K562 (cell line): Measurements from ENCODE around the gene CAGE1.

ENCODE experiments used
- DNMT1 ChIP-seq: fragments of 450-650 bp; IDR thresholded peaks from 2 replicates; pipeline ENCODE4 v1.6.1; 2016; ENCODE audit warnings: antibody characterized with exemption, mild to moderate bottlenecking
- JUND ChIP-seq, 2 experiments: IDR thresholded peaks; 2 replicates in 1 of 2; 3 replicates in 1 of 2; pipeline ENCODE4 v1.6.1; 2011; ENCODE audit warnings: borderline replicate concordance in 2 of 2, low read depth in 2 of 2, low read length in 2 of 2, improper control_type of control experiment in 1 of 2, missing biosample characterization in 1 of 2, missing genetic modification characterization in 1 of 2, missing genetic modification reagents in 1 of 2
- NR3C1 ChIP-seq: sonication (generic); formaldehyde crosslinking; IDR thresholded peaks from 2 replicates; pipeline ENCODE4 v1.8.1; 2022; ENCODE audit warnings: missing genetic modification reagents
- SIN3A ChIP-seq, 2 experiments: fragments of 150-350 bp in 1 of 2; IDR thresholded peaks; 2 replicates each; pipeline ENCODE4 v1.6.1; 2011 to 2016; ENCODE audit warnings: borderline replicate concordance in 2 of 2, low read depth in 2 of 2, low read length in 2 of 2, mild to moderate bottlenecking in 2 of 2, moderate library complexity in 2 of 2; ENCODE audit not compliant: control insufficient read depth in 1 of 2
- SMAD3 ChIP-seq: fragments of 450-650 bp; formaldehyde crosslinking; conservative IDR thresholded peaks from 2 replicates; pipeline ENCODE4 v1.4.0; 2020; ENCODE audit warnings: mild to moderate bottlenecking
- SPI1 ChIP-seq: IDR thresholded peaks from 2 replicates; pipeline ENCODE4 v1.6.1; 2011; ENCODE audit warnings: low read depth, low read length, control low read depth, borderline replicate concordance
- TF ChIP-seq, protein P1 (sequence below): fragments of 450-650 bp; IDR thresholded peaks from 2 replicates; pipeline ENCODE4 v1.6.1; 2016; ENCODE audit warnings: missing biosample characterization, missing genetic modification characterization

DNA sequence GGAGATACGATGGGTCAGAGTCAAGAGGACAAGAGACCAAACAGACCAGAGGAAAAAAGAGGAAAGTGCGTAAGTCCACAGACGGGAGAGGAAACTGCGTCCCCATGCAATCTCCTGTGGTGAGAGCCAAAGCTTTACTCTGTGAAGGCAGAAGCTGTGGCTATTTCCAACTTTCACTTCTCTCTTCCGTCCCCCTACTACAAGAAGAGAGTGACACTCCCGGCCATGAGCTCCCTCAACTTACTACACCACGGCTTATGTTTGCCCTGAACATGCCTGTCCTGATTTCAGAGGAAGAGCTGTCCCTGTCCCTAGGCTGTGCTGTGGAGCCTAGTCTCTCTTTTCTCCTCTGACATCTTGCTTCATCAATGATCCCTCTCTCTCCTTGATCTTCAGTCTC lies 65.0 kb downstream of the CAGE1 start:
- TF ChIP-seq SPI1 (no peak), JUND (IDR thresholded peaks at IDR 0.05; ENCODE audit: borderline replicate concordance, low read depth, low read length) (no peak), JUND (tag; IDR thresholded peaks at IDR 0.05; ENCODE audit: borderline replicate concordance, low read depth, low read length) (no peak), NR3C1 (CRISPR knock-in tag) (no peak), SIN3A (IDR thresholded peaks at IDR 0.05; ENCODE audit: borderline replicate concordance in 2 of 2, control insufficient read depth in 1 of 2, low read depth in 2 of 2, low read length in 2 of 2) (no peak), SMAD3 (CRISPR knock-in tag) (no peak), DNMT1 (no peak)
- TF ChIP-seq, protein P1, sequence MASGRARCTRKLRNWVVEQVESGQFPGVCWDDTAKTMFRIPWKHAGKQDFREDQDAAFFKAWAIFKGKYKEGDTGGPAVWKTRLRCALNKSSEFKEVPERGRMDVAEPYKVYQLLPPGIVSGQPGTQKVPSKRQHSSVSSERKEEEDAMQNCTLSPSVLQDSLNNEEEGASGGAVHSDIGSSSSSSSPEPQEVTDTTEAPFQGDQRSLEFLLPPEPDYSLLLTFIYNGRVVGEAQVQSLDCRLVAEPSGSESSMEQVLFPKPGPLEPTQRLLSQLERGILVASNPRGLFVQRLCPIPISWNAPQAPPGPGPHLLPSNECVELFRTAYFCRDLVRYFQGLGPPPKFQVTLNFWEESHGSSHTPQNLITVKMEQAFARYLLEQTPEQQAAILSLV (tag): no peak
